Measurements from ENCODE around the gene ARHGEF11. TPM values are rescaled to one million over a fixed set of nuclear protein-coding genes. Genes with fewer than 3 reads are reported as not detected.
A peak's percentile ranks its signal among the peaks of the same experiment; 100 is the strongest.

ARHGEF11 gene
- total and polyA plus RNA-seq, 7 experiments from 2014 or later = 25.8 to 54.9 (median 32.1) TPM

DNA sequence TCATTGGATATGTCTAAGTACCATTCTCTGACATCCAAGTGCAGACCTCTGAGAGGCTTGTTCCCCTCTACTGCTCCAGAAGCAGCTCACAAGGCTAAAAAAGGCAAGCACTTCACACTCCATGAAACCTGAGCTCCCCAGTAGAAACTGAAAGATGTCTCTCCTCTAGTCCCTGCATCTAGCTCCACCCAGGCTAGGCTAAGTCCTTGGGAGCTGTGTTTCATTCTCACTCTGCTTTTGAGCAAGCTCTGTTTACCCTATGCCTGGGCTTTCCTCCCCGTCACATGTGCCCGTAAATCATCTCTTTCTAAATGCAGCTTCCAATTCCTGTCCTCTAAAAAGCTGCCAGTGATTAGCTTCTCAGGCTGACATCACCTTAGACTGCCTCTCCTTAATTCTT is 86.1 kb downstream of the ARHGEF11 start:
- Histone ChIP-seq H3K4me3 (ENCODE audit: low read length) (no peak overlapping the region), H3K27me3 (ENCODE audit: control insufficient read depth in 2 of 2, insufficient read depth in 2 of 2, low read length in 2 of 2) (no peaks in the 10 kb centered on the region), H3K36me3 (ENCODE audit: control insufficient read depth in 2 of 3, insufficient read depth in 3 of 3, low read length in 3 of 3) (peaks cover 0 to 66% (median 0%) of the 10 kb centered on the region in 3 experiments), H3K9me3 (ENCODE audit: control insufficient read depth in 2 of 3, low read length in 3 of 3) (peaks cover 0 to 6% (median 0%) of the 10 kb centered on the region in 3 experiments), H3K4me1 (ENCODE audit: control insufficient read depth in 2 of 2, insufficient read depth in 2 of 2, low read length in 2 of 2) (peaks cover 13 to 29% of the 10 kb centered on the region in 2 donors), H3K27ac (ENCODE audit: low read depth, low read length) (no peak overlapping the region)
- Mint-ChIP-seq H3K4me1 (peaks cover 33 to 70% (median 54%) of the 10 kb centered on the region in 7 donors), H3K27ac (peak overlapping the region in 5 of 9 donors; percentile 15 to 81 (median 59)), H3K9me3 (peaks cover 0 to 8% (median 4%) of the 10 kb centered on the region in 11 donors), H3K4me3 (no peak overlapping the region), H3K27me3 (no peaks in the 10 kb centered on the region), H3K36me3 (peaks cover 21 to 67% (median 46%) of the 10 kb centered on the region in 5 donors)
- CTCF ChIA-PET = interaction anchor here (0.6 to 1.5 kb wide), 3 partner anchors 11 to 220 kb away, joined by 3 to 6 read pairs (median 4); no protein-coding TSS in a partner anchor
- no peak for DNase-seq
- POLR2A ChIA-PET = no interaction called here
- no peak for ATAC-seq
- intact Hi-C loops (cut with micrococcal nuclease) = no loop called here

DNA sequence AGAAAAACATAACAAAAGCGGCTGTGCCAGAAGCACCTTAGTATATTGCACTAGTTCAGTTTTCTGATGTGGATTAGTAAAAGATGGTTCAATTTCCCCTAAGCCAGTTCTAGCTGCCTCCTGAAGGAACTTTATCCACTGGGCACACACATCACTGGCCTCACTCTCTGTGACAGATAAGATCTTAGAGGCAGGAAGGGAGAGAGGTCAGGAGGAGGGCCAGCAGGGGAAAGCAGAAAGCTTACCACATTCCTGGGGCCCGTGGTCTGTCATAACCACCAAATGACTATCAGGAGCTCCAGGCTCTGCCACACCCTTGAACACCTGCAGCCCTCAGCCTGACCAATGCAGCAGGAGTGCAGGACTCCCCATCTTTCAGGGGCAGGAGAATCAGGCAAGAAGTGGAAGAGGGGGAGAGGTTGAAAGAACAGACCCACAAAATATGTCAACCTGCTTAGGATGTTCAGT is 87.3 kb downstream of the ARHGEF11 start:
- Histone ChIP-seq H3K4me1 (ENCODE audit: control insufficient read depth in 2 of 2, insufficient read depth in 2 of 2, low read length in 2 of 2) (peaks cover 5 to 22% of the 10 kb centered on the region in 2 donors), H3K27ac (ENCODE audit: low read depth, low read length) (no peak overlapping the region), H3K36me3 (ENCODE audit: control insufficient read depth in 2 of 3, insufficient read depth in 3 of 3, low read length in 3 of 3) (peaks cover 0 to 68% (median 0%) of the 10 kb centered on the region in 3 experiments), H3K27me3 (ENCODE audit: control insufficient read depth in 2 of 2, insufficient read depth in 2 of 2, low read length in 2 of 2) (no peaks in the 10 kb centered on the region), H3K4me3 (ENCODE audit: low read length) (no peak overlapping the region), H3K9me3 (ENCODE audit: control insufficient read depth in 2 of 3, low read length in 3 of 3) (peaks cover 0 to 6% (median 0%) of the 10 kb centered on the region in 3 experiments)
- Mint-ChIP-seq H3K27ac (peak overlapping the region in 4 of 9 donors; percentile 28 to 76 (median 54)), H3K36me3 (peaks cover 22 to 72% (median 38%) of the 10 kb centered on the region in 5 donors), H3K4me3 (peak overlapping the region in 1 of 10 donors; percentile 35), H3K27me3 (no peaks in the 10 kb centered on the region), H3K4me1 (peaks cover 22 to 60% (median 43%) of the 10 kb centered on the region in 7 donors), H3K9me3 (peaks cover 0 to 6% (median 0%) of the 10 kb centered on the region in 11 donors)
- ChIA-PET POLR2A (interaction anchor here (0.7 kb wide), 1 partner anchor 11 kb away, joined by 3 read pairs; no protein-coding TSS in a partner anchor), CTCF (no interaction called here)
- DNase-seq (no peak), ATAC-seq (no peak)
- intact Hi-C loops (cut with micrococcal nuclease) = no loop called here

DNA sequence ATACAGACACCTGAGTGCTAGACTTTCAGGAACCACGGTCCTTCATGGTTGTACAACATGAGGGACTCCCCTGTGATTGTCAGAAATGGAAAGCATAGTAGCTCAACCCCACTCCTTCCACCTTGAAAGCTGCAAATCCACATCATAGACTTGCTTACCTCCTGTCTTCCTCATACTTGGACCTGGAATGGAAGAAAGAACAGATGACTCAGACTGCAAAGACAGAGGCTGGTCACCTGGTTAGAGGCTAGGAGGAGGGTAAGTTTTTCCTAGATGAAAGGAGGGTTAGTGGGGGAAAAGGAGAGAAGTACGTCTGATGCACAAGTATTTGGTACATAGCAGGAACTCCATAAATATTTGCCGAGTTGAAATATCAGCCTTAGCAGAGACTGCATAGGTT is 87.9 kb downstream of the ARHGEF11 start:
- Mint-ChIP-seq H3K4me3 (no peak overlapping the region), H3K27ac (peak overlapping the region in 1 of 9 donors; percentile 68), H3K27me3 (no peaks in the 10 kb centered on the region), H3K9me3 (peaks cover 0 to 3% (median 0%) of the 10 kb centered on the region in 11 donors), H3K4me1 (peaks cover 18 to 54% (median 38%) of the 10 kb centered on the region in 7 donors), H3K36me3 (peaks cover 22 to 75% (median 35%) of the 10 kb centered on the region in 5 donors)
- H3K36me3 ChIP-seq (ENCODE audit: control insufficient read depth in 2 of 3, insufficient read depth in 3 of 3, low read length in 3 of 3) = peaks cover 0 to 74% (median 0%) of the 10 kb centered on the region in 3 experiments
- intact Hi-C loops (cut with micrococcal nuclease) = no loop called here
- DNase-seq (no peak), ATAC-seq (no peak)
- no peak overlapping the region for H3K27ac ChIP-seq (ENCODE audit: low read depth, low read length)
- ChIA-PET POLR2A (interaction anchor here (0.6 to 0.7 kb wide), 2 partner anchors 12 to 14 kb away, joined by 3 read pairs; no protein-coding TSS in a partner anchor), CTCF (interaction anchor here (0.6 kb wide), 1 partner anchor 165 kb away, joined by 3 read pairs; no protein-coding TSS in a partner anchor)
- no peak overlapping the region for H3K4me3 ChIP-seq (ENCODE audit: low read length)
- peaks cover 0 to 16% of the 10 kb centered on the region in 2 donors for H3K4me1 ChIP-seq (ENCODE audit: control insufficient read depth in 2 of 2, insufficient read depth in 2 of 2, low read length in 2 of 2)
- no peaks in the 10 kb centered on the region for H3K27me3 ChIP-seq (ENCODE audit: control insufficient read depth in 2 of 2, insufficient read depth in 2 of 2, low read length in 2 of 2)
- H3K9me3 ChIP-seq (ENCODE audit: control insufficient read depth in 2 of 3, low read length in 3 of 3) = peaks cover 0 to 6% (median 0%) of the 10 kb centered on the region in 3 experiments

DNA sequence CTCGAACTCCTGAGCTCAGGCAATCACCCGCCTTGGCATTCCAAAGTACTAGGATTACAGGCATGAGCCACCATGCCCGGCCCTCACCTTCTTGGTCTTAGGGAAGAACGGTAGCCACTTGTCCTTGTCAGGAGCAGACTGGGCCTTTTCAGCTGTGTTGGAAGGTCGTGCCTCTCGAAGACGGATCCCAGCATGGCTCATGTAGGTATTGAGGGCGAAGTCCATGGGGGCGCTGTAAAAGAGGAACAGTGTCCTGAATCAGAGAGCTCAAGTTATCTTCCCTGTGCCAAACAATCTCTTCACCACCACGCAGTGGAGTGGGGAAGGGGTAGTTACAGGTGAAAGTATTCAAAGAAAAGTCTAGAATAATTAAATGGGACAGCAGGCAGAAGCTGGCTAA is 89.2 kb downstream of the ARHGEF11 start:
- POLR2A ChIA-PET = no interaction called here
- intact Hi-C loops (cut with micrococcal nuclease) = no loop called here
- no peak overlapping the region for H3K4me3 Mint-ChIP-seq
- DNase-seq (no peak), ATAC-seq (no peak)
- H3K36me3 ChIP-seq (ENCODE audit: control insufficient read depth in 2 of 3, insufficient read depth in 3 of 3, low read length in 3 of 3) = peaks cover 0 to 84% (median 0%) of the 10 kb centered on the region in 3 experiments
- no peaks in the 10 kb centered on the region for H3K9me3 ChIP-seq (ENCODE audit: control insufficient read depth in 2 of 3, low read length in 3 of 3)
- peak overlapping the region in 1 of 9 donors; percentile 14 for H3K27ac Mint-ChIP-seq
- no peaks in the 10 kb centered on the region for H3K9me3 Mint-ChIP-seq
- H3K27me3 ChIP-seq (ENCODE audit: control insufficient read depth in 2 of 2, insufficient read depth in 2 of 2, low read length in 2 of 2) = no peaks in the 10 kb centered on the region
- H3K4me1 ChIP-seq (ENCODE audit: control insufficient read depth in 2 of 2, insufficient read depth in 2 of 2, low read length in 2 of 2) = peaks cover 0 to 5% of the 10 kb centered on the region in 2 donors
- H3K4me1 Mint-ChIP-seq = peaks cover 8 to 43% (median 27%) of the 10 kb centered on the region in 7 donors
- CTCF ChIA-PET = no interaction called here
- H3K36me3 Mint-ChIP-seq = peaks cover 20 to 81% (median 28%) of the 10 kb centered on the region in 5 donors
- no peak overlapping the region for H3K27ac ChIP-seq (ENCODE audit: low read depth, low read length)
- no peaks in the 10 kb centered on the region for H3K27me3 Mint-ChIP-seq
- no peak overlapping the region for H3K4me3 ChIP-seq (ENCODE audit: low read length)

- peak overlapping the region in 2 of 9 donors; percentile 51 to 62 for H3K27ac Mint-ChIP-seq
- ChIA-PET CTCF (no interaction called here), POLR2A (no interaction called here)
- H3K4me1 ChIP-seq (ENCODE audit: control insufficient read depth in 2 of 2, insufficient read depth in 2 of 2, low read length in 2 of 2) = no peaks in the 10 kb centered on the region
- H3K9me3 Mint-ChIP-seq = no peaks in the 10 kb centered on the region
- peaks cover 27 to 76% (median 29%) of the 10 kb centered on the region in 5 donors for H3K36me3 Mint-ChIP-seq
- ATAC-seq (no peak), DNase-seq (no peak)
- H3K4me1 Mint-ChIP-seq = peaks cover 0 to 16% (median 7%) of the 10 kb centered on the region in 7 donors
- H3K27me3 Mint-ChIP-seq = no peaks in the 10 kb centered on the region
- no peak overlapping the region for H3K4me3 Mint-ChIP-seq
- no peak overlapping the region for H3K27ac ChIP-seq (ENCODE audit: low read depth, low read length)
- H3K9me3 ChIP-seq (ENCODE audit: control insufficient read depth in 2 of 3, low read length in 3 of 3) = no peaks in the 10 kb centered on the region
- no peak overlapping the region for H3K4me3 ChIP-seq (ENCODE audit: low read length)
- intact Hi-C loops (cut with micrococcal nuclease) = no loop called here
- H3K36me3 ChIP-seq (ENCODE audit: control insufficient read depth in 2 of 3, insufficient read depth in 3 of 3, low read length in 3 of 3) = peaks cover 0 to 87% (median 6%) of the 10 kb centered on the region in 3 experiments
- H3K27me3 ChIP-seq (ENCODE audit: control insufficient read depth in 2 of 2, insufficient read depth in 2 of 2, low read length in 2 of 2) = no peaks in the 10 kb centered on the region
These were observed 92.0 kb downstream of the ARHGEF11 start for GRCh38 chr1:156953571-156953970.

- Histone ChIP-seq H3K9me3 (ENCODE audit: control insufficient read depth in 2 of 3, low read length in 3 of 3) (no peaks in the 10 kb centered on the region), H3K36me3 (ENCODE audit: control insufficient read depth in 2 of 3, insufficient read depth in 3 of 3, low read length in 3 of 3) (peaks cover 0 to 87% (median 15%) of the 10 kb centered on the region in 3 experiments), H3K27me3 (ENCODE audit: control insufficient read depth in 2 of 2, insufficient read depth in 2 of 2, low read length in 2 of 2) (no peaks in the 10 kb centered on the region), H3K4me1 (ENCODE audit: control insufficient read depth in 2 of 2, insufficient read depth in 2 of 2, low read length in 2 of 2) (no peaks in the 10 kb centered on the region), H3K27ac (ENCODE audit: low read depth, low read length) (no peak overlapping the region), H3K4me3 (ENCODE audit: low read length) (no peak overlapping the region)
- intact Hi-C loops (cut with micrococcal nuclease) = no loop called here
- H3K36me3 Mint-ChIP-seq = peaks cover 21 to 75% (median 32%) of the 10 kb centered on the region in 5 donors
- POLR2A ChIA-PET = no interaction called here
- H3K27ac Mint-ChIP-seq = peak overlapping the region in 2 of 9 donors; percentile 11 to 51
- ATAC-seq (no peak), DNase-seq (no peak)
- H3K4me3 Mint-ChIP-seq = no peak overlapping the region
- no peaks in the 10 kb centered on the region for H3K27me3 Mint-ChIP-seq
- H3K9me3 Mint-ChIP-seq = no peaks in the 10 kb centered on the region
- peaks cover 0 to 5% (median 0%) of the 10 kb centered on the region in 7 donors for H3K4me1 Mint-ChIP-seq
- CTCF ChIA-PET = interaction anchor here (0.6 to 0.7 kb wide), 2 partner anchors 18 to 123 kb away, joined by 3 read pairs; no protein-coding TSS in a partner anchor
These were observed 94.2 kb downstream of the ARHGEF11 start for GRCh38 chr1:156951371-156951770.
